Activated CD4-positive, CD25-positive, alpha-beta regulatory T cell treated with anti-CD3 and anti-CD28 coated beads, Interleukin-2, amount 50 U/mL, for 16 hours (primary cell): ENCODE measurements around the gene CRACR2B.

Experiments
- DNase-seq: peaks from one replicate; pipeline ENCODE4 v3.0.0-alpha.2; 2020; ENCODE audit warnings: low read depth, low spot score

CRACR2B gene

DNA sequence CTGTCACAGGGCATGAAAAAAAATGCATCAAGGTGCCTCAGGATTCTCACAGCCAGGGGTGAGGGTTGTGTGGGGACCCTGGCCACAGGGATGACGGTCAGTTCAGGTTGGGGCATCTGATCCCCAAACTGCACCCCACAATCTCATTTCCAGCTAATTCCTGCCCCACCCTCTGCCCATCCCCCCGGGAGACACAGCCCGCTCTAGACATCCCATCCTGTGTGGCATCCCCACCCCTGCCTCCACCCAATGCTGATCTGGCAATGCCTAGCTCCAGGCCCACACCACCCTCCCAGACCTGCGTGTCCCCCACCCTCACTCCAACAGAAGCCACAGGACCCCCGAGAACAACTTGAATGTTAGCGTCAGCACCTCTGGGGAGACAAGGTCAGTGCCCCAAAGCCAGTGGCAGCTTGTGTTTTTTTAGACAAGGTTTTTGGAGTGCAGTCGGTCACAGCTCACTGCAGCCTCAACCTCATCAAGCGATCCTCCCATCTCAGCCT lies 40.2 kb downstream of the CRACR2B start:
- DNase-seq, result no peak

- DNase-seq, result no peak
These were observed 40.7 kb downstream of the CRACR2B start for GRCh38 chr11:868394-868793.

DNA sequence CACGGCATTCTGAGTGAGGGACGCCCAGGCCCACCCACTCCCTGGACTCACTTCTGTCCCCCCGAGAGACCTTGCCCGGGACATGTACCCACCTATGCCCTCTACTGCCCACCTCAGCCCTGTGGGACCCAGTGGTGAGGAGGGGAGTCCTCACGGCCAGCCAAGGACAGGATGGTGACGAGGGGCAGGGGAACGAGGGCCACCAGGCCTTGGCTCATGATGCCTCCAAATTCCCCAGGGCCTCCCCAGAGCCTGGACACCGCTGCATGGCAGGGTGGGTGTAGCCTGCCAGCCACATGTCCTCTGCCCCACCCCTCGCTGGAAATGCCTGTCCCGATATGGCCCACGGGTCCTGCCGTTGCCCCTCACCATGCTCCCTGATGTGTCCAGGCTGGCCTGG lies 41.1 kb downstream of the CRACR2B start:
- no peak for DNase-seq

GRCh38 chr11:869399-870126 lies 41.8 kb downstream of the CRACR2B start:
- no peak for DNase-seq

DNA sequence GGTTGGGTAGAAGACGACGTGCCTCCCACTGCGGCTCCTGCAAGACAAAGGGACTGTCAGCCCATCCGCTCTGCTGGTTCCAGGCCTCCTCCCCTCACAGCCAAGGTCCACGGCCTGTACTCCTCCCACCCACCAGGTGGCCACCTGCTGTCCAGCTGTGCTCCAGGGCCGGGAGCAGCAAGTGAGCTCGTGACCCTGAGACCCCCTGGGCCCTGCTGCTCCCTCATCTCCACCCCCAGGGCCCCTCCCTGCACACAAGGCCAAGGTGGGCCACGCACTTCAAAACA lies 42.4 kb downstream of the CRACR2B start:
- DNase-seq, result no peak

GRCh38 chr11:870418-870817 lies 42.7 kb downstream of the CRACR2B start:
- DNase-seq, result no peak

- DNase-seq, result no peak
These were observed 43.8 kb downstream of the CRACR2B start for GRCh38 chr11:871472-871871.

GRCh38 chr11:872799-873198 lies 45.1 kb downstream of the CRACR2B start:
- no peak for DNase-seq

GRCh38 chr11:873706-874105 lies 46.0 kb downstream of the CRACR2B start:
- no peak for DNase-seq

DNA sequence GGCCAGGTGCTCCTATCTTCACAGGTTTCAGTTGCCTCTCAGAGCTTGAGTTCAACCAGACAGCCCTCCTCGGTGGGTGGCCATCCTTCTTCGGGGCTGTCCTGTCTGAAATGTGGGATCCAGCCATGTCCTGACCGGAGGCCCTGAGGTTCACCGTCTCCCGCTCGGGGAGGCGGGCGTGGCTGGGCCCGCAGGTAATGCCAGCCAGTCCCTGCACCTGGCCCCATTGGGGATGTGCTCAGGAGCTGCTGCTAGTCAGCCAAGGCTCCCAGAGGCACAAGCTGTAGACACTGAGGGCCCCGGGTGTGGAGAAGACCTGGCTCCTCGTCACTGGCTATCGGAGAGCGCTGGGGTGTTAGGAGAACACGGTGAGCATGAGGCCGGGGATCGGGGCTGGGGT lies 47.5 kb downstream of the CRACR2B start:
- no peak for DNase-seq

- DNase-seq, result no peak
These were observed 48.1 kb downstream of the CRACR2B start for GRCh38 chr11:875769-876301.

DNA sequence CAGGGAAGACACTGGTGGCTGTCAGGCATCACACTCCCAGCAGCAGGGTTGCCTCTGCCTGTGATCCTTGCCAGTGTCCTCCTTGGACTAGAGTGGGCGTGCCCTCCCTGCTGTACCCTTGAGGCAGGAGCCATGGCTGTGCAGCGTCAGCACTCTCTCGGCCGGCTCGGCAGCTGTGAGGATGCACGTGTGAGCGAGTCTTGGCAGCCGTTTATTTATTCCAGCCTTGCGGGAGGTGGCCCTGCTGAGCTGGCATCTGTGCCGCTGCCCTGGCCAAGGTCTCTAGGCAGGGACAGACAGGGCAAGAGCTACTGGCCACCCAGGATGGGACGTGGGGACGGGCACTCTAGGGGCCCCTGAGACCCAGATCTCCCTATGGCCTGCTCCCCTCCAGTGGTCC lies 48.8 kb downstream of the CRACR2B start:
- DNase-seq, result no peak

DNA sequence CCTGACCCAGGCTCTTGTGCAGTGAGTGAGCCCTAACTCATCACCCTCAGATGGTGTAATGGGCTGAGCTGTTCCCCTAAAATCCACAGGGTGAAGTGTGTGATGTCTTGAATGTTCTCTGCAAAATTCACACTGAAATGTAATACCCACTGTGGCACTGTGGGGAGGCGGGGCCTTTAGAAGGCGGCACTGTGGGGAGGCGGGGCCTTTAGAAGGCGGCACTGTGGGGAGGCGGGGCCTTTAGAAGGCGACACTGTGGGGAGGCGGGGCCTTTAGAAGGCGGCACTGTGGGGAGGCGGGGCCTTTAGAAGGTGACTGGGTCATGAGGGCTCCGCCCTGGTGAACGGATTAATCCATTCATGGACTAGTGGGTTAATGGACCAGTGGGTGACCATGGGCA lies 49.8 kb downstream of the CRACR2B start:
- DNase-seq, result no peak

DNA sequence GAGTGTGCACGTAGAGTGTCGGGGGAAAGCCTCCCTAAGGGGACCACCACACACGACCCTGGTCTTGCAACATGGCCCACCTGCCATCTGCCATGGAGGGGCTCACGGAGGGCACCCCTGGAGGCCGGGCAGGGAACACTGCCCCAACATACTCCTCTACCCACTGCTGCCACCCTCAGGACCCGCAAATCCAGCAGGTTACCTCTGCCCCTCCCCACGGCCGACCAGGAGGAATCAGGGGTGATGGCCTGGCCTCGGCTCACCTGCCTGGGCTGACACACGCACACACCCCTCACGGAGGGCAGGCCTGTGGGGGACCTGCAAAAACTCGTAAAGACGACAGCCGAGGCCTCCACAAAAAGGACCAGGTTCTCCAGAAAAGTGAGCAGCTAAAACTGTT lies 52.7 kb downstream of the CRACR2B start:
- no peak for DNase-seq
